GM12864 (cell line): ENCODE results near the gene NFKB1.

Source experiments
- DNase-seq: peaks from one replicate; pipeline ENCODE4 v3.0.0-alpha.2; 2011; ENCODE audit warnings: low read depth
- H3K4me3 ChIP-seq: 2 replicates; pipeline ENCODE4 v1.5.1; 2011; ENCODE audit warnings: mild to moderate bottlenecking, low read depth, low read length, control low read depth
- CTCF ChIP-seq: IDR thresholded peaks from 2 replicates; pipeline ENCODE4 v1.5.1; 2011; ENCODE audit warnings: low read depth, mild to moderate bottlenecking, moderate library complexity, low read length, control low read depth, inconsistent platforms; ENCODE audit errors: missing control alignments

Gene NFKB1

DNA sequence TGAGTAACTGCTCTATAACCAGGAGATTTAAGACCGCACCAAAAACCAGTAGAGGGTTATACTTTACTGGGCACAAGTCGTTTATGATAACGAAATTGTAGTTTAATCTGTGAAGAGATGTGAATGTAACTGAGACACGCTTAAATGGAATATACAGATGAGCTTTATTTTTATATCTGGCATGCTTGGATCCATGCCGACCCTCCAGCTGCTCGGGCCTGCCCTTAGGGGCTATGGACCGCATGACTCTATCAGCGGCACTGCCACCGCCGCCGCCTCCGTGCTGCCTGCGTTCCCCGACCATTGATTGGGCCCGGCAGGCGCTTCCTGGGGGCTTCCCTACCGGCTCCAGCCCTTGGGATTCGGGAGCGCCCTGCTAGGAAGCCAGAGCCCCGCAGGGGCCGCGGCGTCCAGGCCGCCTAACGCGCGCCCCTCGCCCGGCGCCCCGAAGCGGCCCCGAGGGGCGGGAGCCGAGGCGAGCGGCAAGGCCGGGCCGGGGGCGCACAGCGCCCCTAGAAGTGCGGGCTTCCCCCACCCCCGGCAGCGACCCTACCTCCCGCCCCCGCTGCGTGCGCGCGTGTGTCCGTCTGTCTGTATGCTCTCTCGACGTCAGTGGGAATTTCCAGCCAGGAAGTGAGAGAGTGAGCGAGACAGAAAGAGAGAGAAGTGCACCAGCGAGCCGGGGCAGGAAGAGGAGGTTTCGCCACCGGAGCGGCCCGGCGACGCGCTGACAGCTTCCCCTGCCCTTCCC is at the start of gene NFKB1:
TSS of gene NFKB1 (plus strand) at position 664 of the 751 bp plus-strand sequence. CDS start 24,160 bp downstream, outside the sequence.
- peak; percentile 74 for DNase-seq
- no peak for TF ChIP-seq CTCF

DNA sequence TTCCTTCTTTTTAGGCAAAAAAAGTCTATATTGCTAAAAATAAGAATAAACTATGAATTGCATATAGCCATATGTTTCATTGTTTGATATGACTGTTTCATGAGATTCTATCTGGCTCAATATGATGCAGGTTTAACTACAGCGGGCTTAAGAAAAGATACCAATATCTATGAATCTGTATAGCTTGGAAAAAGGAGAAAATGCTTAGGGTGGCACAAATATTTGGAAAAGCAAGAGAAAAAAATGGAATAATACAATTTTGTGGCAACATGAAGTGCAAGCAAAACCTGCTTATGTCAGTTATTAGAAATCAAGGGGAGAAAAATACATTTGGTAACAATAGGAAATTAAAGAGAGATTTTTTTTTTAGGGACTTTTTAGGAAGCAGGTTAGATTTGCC is 48.3 kb upstream of the NFKB1 start:
- no peak for TF ChIP-seq CTCF
- no peak for DNase-seq
- H3K4me3 ChIP-seq, result no peak overlapping the region

More for the DNA sequence above, at the start of gene NFKB1:
- peak within 1 kb of the TSS; percentile 64 for H3K4me3 ChIP-seq

GRCh38 chr4:102453827-102454226 is 47.3 kb upstream of the NFKB1 start:
- H3K4me3 ChIP-seq, result no peak overlapping the region
- no peak for DNase-seq
- no peak for TF ChIP-seq CTCF

DNA sequence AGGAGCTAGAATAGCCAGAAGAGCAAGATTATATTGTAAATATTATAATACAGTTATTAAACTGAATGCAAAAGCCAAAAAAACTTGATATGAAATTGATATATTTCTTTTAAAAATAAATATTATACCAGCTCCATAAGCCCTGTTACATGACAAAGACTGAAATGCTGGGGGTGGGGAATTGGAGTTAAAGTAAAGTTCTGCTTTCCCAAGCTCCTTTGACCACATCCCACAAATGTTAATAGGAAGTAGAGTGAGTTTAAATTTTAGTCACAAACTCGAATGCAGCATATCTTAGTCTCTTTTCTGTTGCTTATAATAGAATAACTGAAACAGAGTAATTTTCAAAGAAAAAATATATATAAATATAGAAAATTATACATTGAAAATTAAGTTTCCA is 46.9 kb upstream of the NFKB1 start:
- TF ChIP-seq CTCF, result no peak
- no peak overlapping the region for H3K4me3 ChIP-seq
- DNase-seq, result no peak

DNA sequence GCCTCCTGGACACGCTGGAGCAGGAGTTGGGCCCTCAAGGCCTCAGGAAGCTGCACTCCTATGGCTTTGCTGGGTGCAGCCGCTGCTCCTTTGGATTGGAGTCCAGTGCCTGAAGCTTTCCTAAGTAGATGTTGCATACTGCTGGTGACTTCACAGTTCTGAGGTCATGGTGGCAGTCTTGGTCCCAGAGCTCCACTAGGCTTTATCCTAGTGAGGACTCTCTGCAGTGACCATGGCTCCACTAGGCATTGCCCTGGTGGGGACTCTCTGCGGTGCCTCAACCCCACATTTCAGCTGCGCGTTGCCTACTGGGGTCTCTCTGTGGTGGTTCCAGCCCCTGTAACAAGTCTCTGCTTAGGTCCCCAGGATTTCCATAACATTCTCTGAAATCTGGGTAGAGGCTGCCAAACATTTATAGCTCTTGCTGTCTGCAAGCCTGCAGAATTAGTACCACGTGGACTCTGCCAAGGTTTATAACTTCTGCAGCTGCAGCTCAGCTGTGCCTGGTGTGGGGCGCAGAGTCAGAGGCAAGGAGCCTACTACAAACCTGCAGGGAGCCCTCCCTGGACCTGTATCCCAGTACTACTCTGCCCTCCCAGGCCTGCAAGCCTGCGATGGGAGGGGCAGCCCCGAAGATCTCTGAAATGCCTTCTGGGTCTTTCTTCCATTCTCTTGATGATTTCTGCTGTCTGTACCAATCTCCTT is 46.0 kb upstream of the NFKB1 start:
- no peak for TF ChIP-seq CTCF
- DNase-seq, result no peak
- no peak overlapping the region for H3K4me3 ChIP-seq

- DNase-seq, result no peak
- no peak overlapping the region for H3K4me3 ChIP-seq
- TF ChIP-seq CTCF, result no peak
Measured at GRCh38 chr4:102455750-102456149, 45.4 kb upstream of the NFKB1 start.
